ENCODE data around the gene SNAPC3. TPM values are rescaled to one million over a fixed set of nuclear protein-coding genes. Genes with fewer than 3 reads are reported as not detected.

The SNAPC3 gene
- polyA plus RNA-seq (2013) = 25.1 and 25.6 TPM in 2 replicates

- Histone ChIP-seq H2AK5ac (ENCODE audit: low read length) (peak within 1 kb of the TSS; percentile 65), H4K8ac (ENCODE audit: low read depth, low read length) (peak within 1 kb of the TSS; percentile 96), H3K9ac (ENCODE audit: low read length) (peak within 1 kb of the TSS; percentile 92), H3K4me1 (ENCODE audit: control insufficient read depth in 1 of 2, insufficient read depth in 2 of 2, low read length in 2 of 2) (no peaks in the 10 kb centered on the region), H3K4me2 (ENCODE audit: low read length) (peak within 1 kb of the TSS; percentile 77), H3K79me2 (ENCODE audit: control insufficient read depth, insufficient read depth, low read length, poor library complexity) (peaks cover 11% of the 10 kb centered on the region), H3K27ac (ENCODE audit: low read depth, low read length) (peak within 1 kb of the TSS; percentile 8), H2BK5ac (ENCODE audit: low read depth, low read length, poor library complexity) (peak within 1 kb of the TSS; percentile 62), H3K18ac (ENCODE audit: low read length) (peak within 1 kb of the TSS; percentile 31), H3K9me3 (ENCODE audit: insufficient read depth, low read depth, low read length) (no peaks in the 10 kb centered on the region), H2BK120ac (ENCODE audit: insufficient read depth, low read length, poor library complexity) (peak within 1 kb of the TSS; percentile 59), H3K36me3 (ENCODE audit: control insufficient read depth in 1 of 2, insufficient read depth in 2 of 2, low read length in 2 of 2) (peaks cover 7 to 11% of the 10 kb centered on the region in 2 experiments), H2BK12ac (ENCODE audit: low read length) (no peak within 1 kb of the TSS), H3K27me3 (ENCODE audit: insufficient read depth, low read length) (no peaks in the 10 kb centered on the region), H3K4me3 (ENCODE audit: low read depth, low read length) (peak within 1 kb of the TSS; percentile 99), H4K91ac (ENCODE audit: low read depth, low read length) (peak within 1 kb of the TSS; percentile 86), H3K23ac (ENCODE audit: low read length) (no peak within 1 kb of the TSS), H4K12ac (ENCODE audit: low read depth, low read length) (peak within 1 kb of the TSS; percentile 86), H3K79me1 (ENCODE audit: low read length) (peaks cover 8% of the 10 kb centered on the region), H2AFZ (ENCODE audit: insufficient read depth, low read length, poor library complexity) (peak within 1 kb of the TSS; percentile 74), H3K4ac (ENCODE audit: low read depth, low read length) (peak within 1 kb of the TSS; percentile 91), H3K14ac (ENCODE audit: low read length) (peak within 1 kb of the TSS; percentile 94)
- no CpG with 5 or more reads among the region's 70 CpGs for WGBS (ENCODE audit: extremely low coverage, insufficient coverage, insufficient read length)
- DNase-seq = peak; percentile 94 to 96
Observed at GRCh38 chr9:15422372-15423230, at the start of gene SNAPC3. SNAPC3 (plus strand) TSS chr9:15422876; CDS start chr9:15422880, 4 bp downstream.

GRCh38 chr9:15373881-15374280, 48.8 kb upstream of the SNAPC3 start:
- Histone ChIP-seq H3K27ac (ENCODE audit: low read depth, low read length) (no peak overlapping the region), H2BK12ac (ENCODE audit: low read length) (no peak overlapping the region), H4K91ac (ENCODE audit: low read depth, low read length) (no peak overlapping the region), H2BK5ac (ENCODE audit: low read depth, low read length, poor library complexity) (no peak overlapping the region), H3K27me3 (ENCODE audit: insufficient read depth, low read length) (no peaks in the 10 kb centered on the region), H3K79me2 (ENCODE audit: control insufficient read depth, insufficient read depth, low read length, poor library complexity) (no peaks in the 10 kb centered on the region), H3K9me3 (ENCODE audit: insufficient read depth, low read depth, low read length) (peaks cover 2% of the 10 kb centered on the region), H2AFZ (ENCODE audit: insufficient read depth, low read length, poor library complexity) (no peak overlapping the region), H3K23ac (ENCODE audit: low read length) (no peak overlapping the region), H3K4me2 (ENCODE audit: low read length) (no peak overlapping the region), H3K36me3 (ENCODE audit: control insufficient read depth in 1 of 2, insufficient read depth in 2 of 2, low read length in 2 of 2) (no peaks in the 10 kb centered on the region), H2AK5ac (ENCODE audit: low read length) (no peak overlapping the region), H3K14ac (ENCODE audit: low read length) (no peak overlapping the region), H4K8ac (ENCODE audit: low read depth, low read length) (no peak overlapping the region), H3K4me3 (ENCODE audit: low read depth, low read length) (no peak overlapping the region), H3K4me1 (ENCODE audit: control insufficient read depth in 1 of 2, insufficient read depth in 2 of 2, low read length in 2 of 2) (no peaks in the 10 kb centered on the region), H3K4ac (ENCODE audit: low read depth, low read length) (no peak overlapping the region), H2BK120ac (ENCODE audit: insufficient read depth, low read length, poor library complexity) (no peak overlapping the region), H3K9ac (ENCODE audit: low read length) (no peak overlapping the region), H3K18ac (ENCODE audit: low read length) (no peak overlapping the region), H4K12ac (ENCODE audit: low read depth, low read length) (no peak overlapping the region), H3K79me1 (ENCODE audit: low read length) (no peaks in the 10 kb centered on the region)
- no peak for DNase-seq
- no CpG with 5 or more reads among the region's 2 CpGs for WGBS (ENCODE audit: extremely low coverage, insufficient coverage, insufficient read length)

GRCh38 chr9:15374310-15374709, 48.4 kb upstream of the SNAPC3 start:
- Histone ChIP-seq H4K91ac (ENCODE audit: low read depth, low read length) (no peak overlapping the region), H3K4ac (ENCODE audit: low read depth, low read length) (no peak overlapping the region), H3K27me3 (ENCODE audit: insufficient read depth, low read length) (no peaks in the 10 kb centered on the region), H3K79me1 (ENCODE audit: low read length) (no peaks in the 10 kb centered on the region), H3K79me2 (ENCODE audit: control insufficient read depth, insufficient read depth, low read length, poor library complexity) (no peaks in the 10 kb centered on the region), H3K9me3 (ENCODE audit: insufficient read depth, low read depth, low read length) (peaks cover 2% of the 10 kb centered on the region), H3K18ac (ENCODE audit: low read length) (no peak overlapping the region), H2AK5ac (ENCODE audit: low read length) (no peak overlapping the region), H3K4me3 (ENCODE audit: low read depth, low read length) (no peak overlapping the region), H3K27ac (ENCODE audit: low read depth, low read length) (no peak overlapping the region), H4K12ac (ENCODE audit: low read depth, low read length) (no peak overlapping the region), H2BK120ac (ENCODE audit: insufficient read depth, low read length, poor library complexity) (no peak overlapping the region), H3K9ac (ENCODE audit: low read length) (no peak overlapping the region), H2BK5ac (ENCODE audit: low read depth, low read length, poor library complexity) (no peak overlapping the region), H3K23ac (ENCODE audit: low read length) (no peak overlapping the region), H3K36me3 (ENCODE audit: control insufficient read depth in 1 of 2, insufficient read depth in 2 of 2, low read length in 2 of 2) (no peaks in the 10 kb centered on the region), H4K8ac (ENCODE audit: low read depth, low read length) (no peak overlapping the region), H3K4me1 (ENCODE audit: control insufficient read depth in 1 of 2, insufficient read depth in 2 of 2, low read length in 2 of 2) (no peaks in the 10 kb centered on the region), H3K4me2 (ENCODE audit: low read length) (no peak overlapping the region), H3K14ac (ENCODE audit: low read length) (no peak overlapping the region), H2BK12ac (ENCODE audit: low read length) (no peak overlapping the region), H2AFZ (ENCODE audit: insufficient read depth, low read length, poor library complexity) (no peak overlapping the region)
- no CpG with 5 or more reads among the region's 4 CpGs for WGBS (ENCODE audit: extremely low coverage, insufficient coverage, insufficient read length)
- no peak for DNase-seq

GRCh38 chr9:15374825-15375224, 47.9 kb upstream of the SNAPC3 start:
- H2AK5ac ChIP-seq (ENCODE audit: low read length) = no peak overlapping the region
- H3K36me3 ChIP-seq (ENCODE audit: control insufficient read depth in 1 of 2, insufficient read depth in 2 of 2, low read length in 2 of 2) = no peaks in the 10 kb centered on the region
- no peak overlapping the region for H3K4ac ChIP-seq (ENCODE audit: low read depth, low read length)
- no peak overlapping the region for H3K27ac ChIP-seq (ENCODE audit: low read depth, low read length)
- H3K4me1 ChIP-seq (ENCODE audit: control insufficient read depth in 1 of 2, insufficient read depth in 2 of 2, low read length in 2 of 2) = no peaks in the 10 kb centered on the region
- H3K4me3 ChIP-seq (ENCODE audit: low read depth, low read length) = no peak overlapping the region
- H2BK5ac ChIP-seq (ENCODE audit: low read depth, low read length, poor library complexity) = no peak overlapping the region
- WGBS (ENCODE audit: extremely low coverage, insufficient coverage, insufficient read length) = no CpG with 5 or more reads among the region's 3 CpGs
- no peaks in the 10 kb centered on the region for H3K27me3 ChIP-seq (ENCODE audit: insufficient read depth, low read length)
- H2AFZ ChIP-seq (ENCODE audit: insufficient read depth, low read length, poor library complexity) = no peak overlapping the region
- H3K18ac ChIP-seq (ENCODE audit: low read length) = no peak overlapping the region
- no peak overlapping the region for H2BK120ac ChIP-seq (ENCODE audit: insufficient read depth, low read length, poor library complexity)
- no peak overlapping the region for H4K12ac ChIP-seq (ENCODE audit: low read depth, low read length)
- DNase-seq = no peak
- H3K23ac ChIP-seq (ENCODE audit: low read length) = no peak overlapping the region
- no peak overlapping the region for H3K4me2 ChIP-seq (ENCODE audit: low read length)
- peaks cover 2% of the 10 kb centered on the region for H3K9me3 ChIP-seq (ENCODE audit: insufficient read depth, low read depth, low read length)
- H3K79me1 ChIP-seq (ENCODE audit: low read length) = no peaks in the 10 kb centered on the region
- no peak overlapping the region for H3K14ac ChIP-seq (ENCODE audit: low read length)
- H4K8ac ChIP-seq (ENCODE audit: low read depth, low read length) = no peak overlapping the region
- no peak overlapping the region for H2BK12ac ChIP-seq (ENCODE audit: low read length)
- H4K91ac ChIP-seq (ENCODE audit: low read depth, low read length) = no peak overlapping the region
- H3K9ac ChIP-seq (ENCODE audit: low read length) = no peak overlapping the region
- H3K79me2 ChIP-seq (ENCODE audit: control insufficient read depth, insufficient read depth, low read length, poor library complexity) = no peaks in the 10 kb centered on the region
